Chondrocyte (in vitro differentiated cells): ENCODE measurements around the gene MCM10. TPM values are rescaled to one million over a fixed set of nuclear protein-coding genes. Genes with fewer than 3 reads are reported as not detected.
"Not testable (repeated sequence)": the region's sequence is repeated elsewhere in the genome, so short reads cannot be mapped to it uniquely, and the experiment has no call there.

ENCODE experiments used
- DNase-seq: peaks from one replicate; pipeline ENCODE4 v3.0.0; 2021; ENCODE audit warnings: mixed read lengths, low spot score
- H3K27ac Mint-ChIP-seq: one replicate; pipeline ENCODE4 v1.8.0; 2021; ENCODE audit warnings: mild to moderate bottlenecking, moderate library complexity, mixed read lengths; ENCODE audit not compliant: unreplicated experiment
- H3K27me3 Mint-ChIP-seq: 2 replicates; pipeline ENCODE4 v1.8.0; 2021; ENCODE audit warnings: low read depth, mixed read lengths
- H3K36me3 Mint-ChIP-seq: 2 replicates; pipeline ENCODE4 v1.8.0; 2021; ENCODE audit warnings: low read depth, mixed read lengths
- H3K4me1 Mint-ChIP-seq: 2 replicates; pipeline ENCODE4 v1.8.0; 2021; ENCODE audit warnings: low read depth, mild to moderate bottlenecking, mixed read lengths
- H3K4me3 Mint-ChIP-seq: one replicate; pipeline ENCODE4 v1.8.0; 2021; ENCODE audit warnings: mild to moderate bottlenecking, moderate library complexity, mixed read lengths; ENCODE audit not compliant: unreplicated experiment
- H3K9me3 Mint-ChIP-seq: 2 replicates; pipeline ENCODE4 v1.8.0; 2021; ENCODE audit warnings: low read depth, mixed read lengths
- total RNA-seq: library from RNA; stranded (reverse); gene quantifications from 3 replicates; pipeline ENCODE4 v1.2.1, GENCODE V29; 2021
- TF ChIP-seq, protein P1 (sequence below): fragments of 200-600 bp; sonication (generic); IDR thresholded peaks from 2 replicates; pipeline ENCODE4 v1.5.0; 2021; ENCODE audit warnings: antibody characterized with exemption, mild to moderate bottlenecking, moderate library complexity

Gene MCM10
- total RNA-seq, 1 donor from 2014 or later: 2.2 TPM

DNA sequence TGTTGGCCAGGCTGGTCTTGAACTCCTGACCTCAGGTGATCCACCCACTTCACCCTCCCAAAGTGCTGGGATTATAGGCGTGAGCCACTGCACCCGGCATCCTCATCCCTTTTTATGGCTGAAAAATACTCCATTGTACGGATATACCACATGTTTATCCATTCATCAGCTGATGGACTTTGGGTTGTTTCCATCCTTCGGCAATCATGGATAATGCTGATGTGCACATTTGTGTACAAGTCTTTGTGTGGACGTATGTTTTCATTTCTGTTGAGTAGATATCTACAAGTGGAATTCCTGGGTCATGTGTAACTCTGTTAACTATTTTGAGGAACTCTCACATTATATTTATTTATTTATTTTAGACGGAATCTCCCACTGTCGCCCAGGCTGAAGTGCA, 78.6 kb downstream of the MCM10 start:
- DNase-seq: no peak
- no peaks in the 10 kb centered on the region for H3K4me1 Mint-ChIP-seq
- no peaks in the 10 kb centered on the region for H3K9me3 Mint-ChIP-seq
- TF ChIP-seq, protein P1, sequence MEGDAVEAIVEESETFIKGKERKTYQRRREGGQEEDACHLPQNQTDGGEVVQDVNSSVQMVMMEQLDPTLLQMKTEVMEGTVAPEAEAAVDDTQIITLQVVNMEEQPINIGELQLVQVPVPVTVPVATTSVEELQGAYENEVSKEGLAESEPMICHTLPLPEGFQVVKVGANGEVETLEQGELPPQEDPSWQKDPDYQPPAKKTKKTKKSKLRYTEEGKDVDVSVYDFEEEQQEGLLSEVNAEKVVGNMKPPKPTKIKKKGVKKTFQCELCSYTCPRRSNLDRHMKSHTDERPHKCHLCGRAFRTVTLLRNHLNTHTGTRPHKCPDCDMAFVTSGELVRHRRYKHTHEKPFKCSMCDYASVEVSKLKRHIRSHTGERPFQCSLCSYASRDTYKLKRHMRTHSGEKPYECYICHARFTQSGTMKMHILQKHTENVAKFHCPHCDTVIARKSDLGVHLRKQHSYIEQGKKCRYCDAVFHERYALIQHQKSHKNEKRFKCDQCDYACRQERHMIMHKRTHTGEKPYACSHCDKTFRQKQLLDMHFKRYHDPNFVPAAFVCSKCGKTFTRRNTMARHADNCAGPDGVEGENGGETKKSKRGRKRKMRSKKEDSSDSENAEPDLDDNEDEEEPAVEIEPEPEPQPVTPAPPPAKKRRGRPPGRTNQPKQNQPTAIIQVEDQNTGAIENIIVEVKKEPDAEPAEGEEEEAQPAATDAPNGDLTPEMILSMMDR: no peak
- H3K36me3 Mint-ChIP-seq: no peaks in the 10 kb centered on the region
- H3K27me3 Mint-ChIP-seq: peaks cover 9% of the 10 kb centered on the region
- H3K27ac Mint-ChIP-seq: no peak overlapping the region
- no peak overlapping the region for H3K4me3 Mint-ChIP-seq

DNA sequence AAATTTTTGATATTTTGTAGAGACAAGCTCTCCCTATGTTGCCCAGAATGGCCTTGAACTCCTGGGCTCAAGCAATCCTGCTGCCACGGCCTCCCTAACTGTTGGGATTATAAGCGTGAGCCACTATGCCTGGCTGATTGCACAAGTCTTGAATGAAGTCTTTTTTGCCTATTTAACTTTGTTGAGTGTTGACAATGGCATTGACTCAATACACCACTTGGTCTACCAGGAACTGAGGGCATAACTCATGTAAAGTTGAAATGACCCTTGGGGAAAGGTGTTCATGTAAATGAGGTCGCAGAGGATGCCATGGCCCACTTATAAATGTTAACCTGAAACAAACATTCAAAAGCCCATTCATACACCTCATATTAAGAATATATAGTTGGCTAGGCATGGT, 80.3 kb downstream of the MCM10 start:
- H3K27ac Mint-ChIP-seq: no peak overlapping the region
- TF ChIP-seq, protein P1: no peak
- DNase-seq: no peak
- H3K4me1 Mint-ChIP-seq: no peaks in the 10 kb centered on the region
- no peaks in the 10 kb centered on the region for H3K36me3 Mint-ChIP-seq
- H3K4me3 Mint-ChIP-seq: no peak overlapping the region
- peaks cover 9% of the 10 kb centered on the region for H3K27me3 Mint-ChIP-seq
- no peaks in the 10 kb centered on the region for H3K9me3 Mint-ChIP-seq

DNA sequence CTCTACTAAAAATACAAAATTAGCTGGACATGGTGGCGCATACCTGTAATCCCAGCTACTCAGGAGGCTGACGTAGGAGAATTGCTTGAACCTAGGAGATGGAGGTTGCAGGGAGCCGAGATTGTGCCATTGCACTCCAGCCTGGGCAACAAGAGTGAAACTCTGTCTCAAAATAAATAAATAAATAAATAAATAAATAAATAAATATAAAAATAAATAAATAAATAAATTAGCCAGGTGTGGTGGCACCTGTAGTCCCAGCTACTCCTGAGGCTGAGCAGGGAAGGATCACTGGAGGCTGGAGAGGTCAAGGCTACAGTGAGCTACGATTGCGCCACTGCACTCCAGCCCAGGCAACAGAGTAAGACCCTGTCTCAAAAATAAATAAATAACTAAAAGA, 80.9 kb downstream of the MCM10 start:
- H3K36me3 Mint-ChIP-seq, H3K27me3 Mint-ChIP-seq, H3K4me1 Mint-ChIP-seq, H3K9me3 Mint-ChIP-seq, DNase-seq, H3K27ac Mint-ChIP-seq, H3K4me3 Mint-ChIP-seq: not testable (repeated sequence)

DNA sequence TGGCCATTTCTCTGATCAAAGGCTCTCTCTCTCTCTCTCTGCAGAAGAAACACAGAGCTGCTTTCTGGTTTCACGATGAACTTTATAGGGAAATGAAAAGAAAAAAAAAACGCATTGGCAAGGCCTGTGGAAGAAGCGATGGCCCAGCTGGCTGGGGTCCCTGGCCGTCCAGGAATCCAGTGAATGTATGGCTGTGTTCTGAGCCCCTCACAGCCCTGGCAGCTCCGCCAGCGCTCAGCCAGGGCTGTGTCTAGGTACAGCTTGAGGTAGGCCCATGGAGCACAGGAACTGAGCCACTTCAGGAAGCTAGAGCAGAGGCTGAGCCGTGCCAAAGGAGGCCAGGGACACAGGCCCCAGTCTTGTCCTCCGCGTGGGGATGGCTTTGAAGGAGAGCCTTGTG, 85.9 kb downstream of the MCM10 start:
- Mint-ChIP-seq H3K27ac (no peak overlapping the region), H3K4me3 (no peak overlapping the region), H3K9me3 (no peaks in the 10 kb centered on the region), H3K4me1 (no peaks in the 10 kb centered on the region), H3K36me3 (no peaks in the 10 kb centered on the region), H3K27me3 (peaks cover 2% of the 10 kb centered on the region)
- TF ChIP-seq, protein P1: no peak
- DNase-seq: no peak

DNA sequence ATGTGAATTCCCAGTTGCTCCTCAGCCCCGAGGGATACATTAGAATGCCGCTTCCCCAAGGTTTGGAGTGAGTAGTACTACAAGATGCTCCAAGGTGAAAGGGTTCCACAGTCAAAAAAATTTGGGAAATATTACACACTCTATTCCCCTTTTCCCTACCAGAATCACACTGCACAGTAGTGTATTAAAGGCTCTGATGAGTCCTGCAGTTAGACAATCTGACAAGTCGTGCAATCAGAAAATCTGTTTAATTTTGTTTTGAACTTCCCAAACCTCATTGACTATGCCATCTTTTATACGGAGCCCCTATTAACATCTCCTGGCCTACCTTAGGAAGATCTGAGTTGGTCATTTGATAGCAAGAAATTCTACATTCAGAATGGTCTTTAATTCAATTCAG, 86.4 kb downstream of the MCM10 start:
- TF ChIP-seq, protein P1: no peak
- Mint-ChIP-seq H3K36me3 (no peaks in the 10 kb centered on the region), H3K27ac (no peak overlapping the region), H3K4me3 (no peak overlapping the region), H3K27me3 (peaks cover 2% of the 10 kb centered on the region), H3K9me3 (no peaks in the 10 kb centered on the region), H3K4me1 (no peaks in the 10 kb centered on the region)
- no peak for DNase-seq

DNA sequence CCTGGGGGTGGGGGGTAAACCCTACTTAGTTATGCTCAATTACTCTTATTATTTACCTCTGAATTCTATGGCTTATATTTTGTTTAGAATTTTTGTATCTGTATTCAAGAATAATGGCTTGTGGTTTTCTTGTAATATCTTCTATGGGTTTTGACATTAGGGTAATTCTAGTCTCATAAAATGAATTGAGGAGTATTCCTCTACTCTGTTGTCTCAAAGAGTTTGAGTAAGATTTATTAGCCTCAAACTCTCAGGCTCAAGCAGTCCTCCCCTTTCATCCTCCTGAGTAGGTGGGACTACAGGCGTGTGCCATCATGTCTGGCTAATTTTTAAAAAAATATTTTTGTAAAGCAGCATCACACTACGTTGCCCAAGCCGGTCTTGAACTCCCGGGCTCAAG, 92.4 kb downstream of the MCM10 start:
- Mint-ChIP-seq H3K9me3 (peaks cover 5% of the 10 kb centered on the region), H3K36me3 (peaks cover 1% of the 10 kb centered on the region), H3K4me1 (no peaks in the 10 kb centered on the region), H3K27me3 (peaks cover 9% of the 10 kb centered on the region), H3K4me3 (no peak overlapping the region), H3K27ac (no peak overlapping the region)
- no peak for DNase-seq
- TF ChIP-seq, protein P1: no peak
